AG09319 (cell line): ENCODE data around the gene LPAR3.

ENCODE experiments used
- DNase-seq: peaks from one replicate; pipeline ENCODE4 v3.0.0-alpha.2; 2010; ENCODE audit warnings: low read depth; ENCODE audit errors: extremely low read depth
- CTCF ChIP-seq: IDR thresholded peaks from 2 replicates; pipeline ENCODE4 v1.5.1; 2011; ENCODE audit warnings: low read depth, mild to moderate bottlenecking, inconsistent platforms, low read length, moderate library complexity

Gene LPAR3

DNA sequence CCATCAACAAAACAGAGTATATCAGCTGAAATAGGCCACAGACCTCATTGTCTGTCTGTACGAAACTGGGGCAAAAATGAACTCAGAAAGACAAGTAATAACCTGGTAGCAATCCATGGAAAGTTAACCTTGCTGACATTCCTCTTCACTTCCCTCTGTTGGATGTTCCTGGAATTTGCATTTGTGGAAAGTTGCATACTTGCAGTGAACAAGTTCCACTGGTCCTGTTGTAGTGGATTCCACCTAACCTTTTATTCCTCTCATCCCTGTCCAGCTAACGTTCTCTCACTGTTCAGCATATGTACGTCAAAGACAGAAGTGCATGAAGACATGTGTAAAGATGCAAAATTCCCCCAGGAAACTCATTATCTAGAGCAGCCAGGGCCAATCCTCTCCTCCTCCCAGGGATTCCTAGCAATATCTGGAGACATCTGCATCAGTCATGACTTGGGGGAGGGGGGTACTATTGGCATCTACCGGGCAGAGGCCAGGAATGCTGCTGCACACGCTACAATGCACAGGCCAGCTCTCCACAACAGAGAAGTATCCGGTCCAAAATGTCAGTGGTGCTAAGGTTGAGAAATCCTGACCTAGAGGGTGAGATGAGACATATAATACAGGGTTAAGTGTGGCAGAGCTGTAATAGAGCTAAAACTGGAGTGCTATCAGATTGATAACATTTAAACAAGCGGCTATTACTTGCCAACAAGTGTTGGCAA lies 8.2 kb downstream of the LPAR3 start:
- peak; percentile 18 for DNase-seq
- TF ChIP-seq CTCF = no peak

- TF ChIP-seq CTCF = no peak
- peak; percentile 20 for DNase-seq
Observed at GRCh38 chr1:84883286-84883685, 9.7 kb downstream of the LPAR3 start.

DNA sequence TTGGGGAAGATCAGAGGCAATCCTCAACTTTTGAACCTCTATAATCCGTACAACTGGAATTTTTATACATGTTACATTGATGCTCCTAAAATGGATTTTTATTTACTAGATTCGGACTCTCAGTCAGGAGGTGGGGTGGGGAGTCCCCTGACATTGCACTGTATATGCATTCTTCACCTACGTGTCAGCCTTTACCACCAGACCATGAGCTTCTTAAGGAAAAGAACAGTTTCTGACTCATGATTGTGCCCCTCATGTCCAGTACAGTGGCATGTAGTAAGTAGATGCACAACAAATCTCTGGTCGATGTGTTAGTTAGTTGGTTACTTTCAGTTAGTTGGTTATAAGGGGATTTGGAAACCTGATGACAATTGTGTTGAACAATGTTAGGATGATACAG lies 15.4 kb downstream of the LPAR3 start:
- no peak for DNase-seq
- TF ChIP-seq CTCF = no peak

DNA sequence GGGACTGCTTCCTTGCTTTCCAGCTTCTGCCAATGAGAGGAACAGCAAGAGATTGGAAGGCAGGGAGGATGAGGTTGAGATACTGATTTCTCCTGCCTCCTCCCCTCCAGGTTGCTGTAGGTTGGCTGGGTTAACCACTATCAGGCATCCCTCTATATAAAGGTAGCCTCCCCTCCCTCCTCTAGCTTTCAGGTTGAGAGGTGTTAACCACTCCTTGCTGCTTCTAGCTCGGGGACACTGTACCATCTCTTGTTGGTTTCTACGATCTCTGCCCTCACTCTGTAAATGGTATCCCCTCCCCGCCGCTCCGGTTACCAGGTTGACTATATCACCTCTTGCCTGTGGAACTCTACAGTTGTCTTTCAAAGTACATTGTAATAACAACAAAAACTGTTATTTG lies 16.7 kb downstream of the LPAR3 start:
- no peak for DNase-seq
- TF ChIP-seq CTCF = no peak

GRCh38 chr1:84873366-84873765 lies 19.6 kb downstream of the LPAR3 start:
- TF ChIP-seq CTCF = no peak
- no peak for DNase-seq

DNA sequence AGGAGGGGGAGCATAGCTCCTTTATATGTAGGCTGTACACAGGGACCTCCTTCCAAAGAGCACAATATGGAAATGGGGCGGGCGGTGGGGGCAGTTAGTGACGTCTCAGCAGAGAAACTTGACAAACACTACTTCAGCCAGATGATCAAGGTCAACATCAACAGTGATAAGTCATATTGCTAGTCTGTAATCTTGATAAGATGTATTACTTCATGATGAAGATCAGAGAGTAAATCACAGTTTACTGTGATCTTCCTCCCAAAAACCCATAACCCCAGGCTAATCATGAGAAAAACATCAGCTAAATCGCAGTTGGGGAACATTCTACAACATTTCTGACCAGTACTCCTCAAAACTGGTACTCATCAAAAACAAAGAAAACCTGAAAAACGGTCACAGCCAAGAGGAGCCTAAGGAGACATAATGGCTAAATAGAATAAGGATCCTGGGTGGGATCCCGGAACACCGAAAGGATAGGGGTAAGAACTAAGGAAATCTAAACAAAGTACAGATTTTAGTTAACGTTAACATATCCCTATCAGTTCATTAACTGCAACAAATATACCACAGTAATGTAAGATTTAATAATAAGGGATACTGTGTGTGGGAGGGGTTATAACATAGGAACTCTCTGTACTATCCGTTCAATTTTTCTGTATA lies 20.2 kb downstream of the LPAR3 start:
- no peak for TF ChIP-seq CTCF
- no peak for DNase-seq

DNA sequence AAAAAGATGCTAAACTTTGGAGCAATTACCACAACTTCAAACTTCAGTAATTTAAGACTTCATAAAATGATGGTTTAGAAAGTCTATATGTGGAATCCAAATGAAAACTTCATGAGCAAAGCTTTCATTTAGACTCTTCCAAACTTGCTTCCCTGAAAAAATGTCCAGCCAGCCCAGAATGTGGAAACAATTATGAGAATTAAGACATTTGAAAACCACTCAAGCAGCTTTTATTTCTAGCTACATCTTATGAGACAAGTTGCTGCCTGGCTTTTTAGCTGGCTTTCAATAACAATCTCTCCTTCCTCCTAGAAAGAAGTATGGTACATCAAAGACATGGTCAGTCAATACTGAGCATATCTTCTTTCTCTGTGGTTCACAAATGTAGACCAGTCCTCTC lies 21.8 kb downstream of the LPAR3 start:
- no peak for TF ChIP-seq CTCF
- no peak for DNase-seq
